Loucy (cell line): ENCODE results near the gene ZNF276.

ENCODE experiments used
- H2AFZ ChIP-seq: fragments of 200-600 bp; sonication (generic); 2 replicates; pipeline ENCODE4 v1.6.0; 2016; ENCODE audit warnings: antibody characterized with exemption, mild to moderate bottlenecking, low read length, moderate library complexity
- H3F3A ChIP-seq: fragments of 200-600 bp; 2 replicates; pipeline ENCODE4 v1.6.0; 2016; ENCODE audit warnings: antibody characterized with exemption, low read depth, mild to moderate bottlenecking
- H3K27me3 ChIP-seq: fragments of 200-600 bp; sonication (generic); 2 replicates; pipeline ENCODE4 v1.6.1; 2014; ENCODE audit warnings: low read length, mild to moderate bottlenecking; ENCODE audit not compliant: insufficient read depth, poor library complexity, severe bottlenecking
- H3K36me3 ChIP-seq: fragments of 200-600 bp; sonication (generic); 2 replicates; pipeline ENCODE4 v1.6.1; 2016; ENCODE audit warnings: low read length; ENCODE audit not compliant: insufficient read depth
- H3K4me1 ChIP-seq: fragments of 200-600 bp; sonication (generic); 2 replicates; pipeline ENCODE4 v1.5.1; 2014; ENCODE audit warnings: low read length, mild to moderate bottlenecking; ENCODE audit not compliant: insufficient read depth, poor library complexity, severe bottlenecking
- H3K4me2 ChIP-seq: fragments of 200-600 bp; sonication (generic); 2 replicates; pipeline ENCODE4 v1.6.0; 2014; ENCODE audit warnings: antibody characterized with exemption, low read length, low read depth, mild to moderate bottlenecking; ENCODE audit not compliant: poor library complexity, severe bottlenecking
- H3K4me3 ChIP-seq: fragments of 200-600 bp; sonication (generic); 2 replicates; pipeline ENCODE4 v1.5.1; 2014; ENCODE audit warnings: low read length, mild to moderate bottlenecking, mixed read lengths; ENCODE audit not compliant: poor library complexity, severe bottlenecking
- H3K79me2 ChIP-seq: fragments of 200-600 bp; sonication (generic); 2 replicates; pipeline ENCODE4 v1.6.1; 2014; ENCODE audit warnings: low read length; ENCODE audit not compliant: insufficient read depth
- H3K9ac ChIP-seq: fragments of 200-600 bp; sonication (generic); 2 replicates; pipeline ENCODE4 v1.6.0; 2014; ENCODE audit warnings: mild to moderate bottlenecking, low read depth, low read length, moderate library complexity; ENCODE audit not compliant: poor library complexity, severe bottlenecking
- H3K9me2 ChIP-seq: fragments of 200-600 bp; sonication (generic); replicated peaks from 2 replicates; pipeline ENCODE4 v1.6.1; 2016; ENCODE audit warnings: low read depth, low read length, mixed read lengths
- H3K9me3 ChIP-seq: fragments of 200-600 bp; sonication (generic); 2 replicates; pipeline ENCODE4 v1.6.1; 2014; ENCODE audit warnings: mild to moderate bottlenecking, antibody characterized with exemption, low read length, low read depth; ENCODE audit not compliant: insufficient read depth
- H4K20me1 ChIP-seq: fragments of 200-600 bp; sonication (generic); 2 replicates; pipeline ENCODE4 v1.6.0; 2014; ENCODE audit warnings: antibody characterized with exemption, low read length, mild to moderate bottlenecking; ENCODE audit not compliant: insufficient read depth, poor library complexity, severe bottlenecking
- CTCF ChIP-seq: fragments of 200-600 bp; sonication (generic); conservative IDR thresholded peaks from 2 replicates; pipeline ENCODE4 v1.5.1; 2014; ENCODE audit warnings: mild to moderate bottlenecking, antibody characterized with exemption, low read length
- EZH2phosphoT487 ChIP-seq: fragments of 200-600 bp; IDR thresholded peaks from 2 replicates; pipeline ENCODE4 v1.6.1; 2018; ENCODE audit warnings: antibody characterized with exemption, mild to moderate bottlenecking, moderate library complexity, borderline replicate concordance

Gene ZNF276

GRCh38 chr16:89784406-89784805 is 63.1 kb downstream of the ZNF276 start:
- H3K9me3 ChIP-seq: no peaks in the 10 kb centered on the region
- no peaks in the 10 kb centered on the region for H4K20me1 ChIP-seq
- no peaks in the 10 kb centered on the region for H3F3A ChIP-seq
- no peak overlapping the region for H3K4me3 ChIP-seq
- TF ChIP-seq EZH2phosphoT487 (no peak), CTCF (no peak)
- no peak overlapping the region for H3K9ac ChIP-seq
- no peaks in the 10 kb centered on the region for H3K4me1 ChIP-seq
- H3K9me2 ChIP-seq: no peaks in the 10 kb centered on the region
- H3K27me3 ChIP-seq: no peaks in the 10 kb centered on the region
- no peaks in the 10 kb centered on the region for H3K79me2 ChIP-seq
- no peak overlapping the region for H2AFZ ChIP-seq
- H3K36me3 ChIP-seq: peaks cover 17% of the 10 kb centered on the region; the same call in 1 of the 2 replicates
- H3K4me2 ChIP-seq: no peak overlapping the region

- Histone ChIP-seq H3K36me3 (peaks cover 21% of the 10 kb centered on the region; the same call in 1 of the 2 replicates), H3K79me2 (no peaks in the 10 kb centered on the region), H3F3A (no peaks in the 10 kb centered on the region), H3K4me1 (no peaks in the 10 kb centered on the region), H3K9me3 (no peaks in the 10 kb centered on the region), H2AFZ (no peak overlapping the region), H3K4me3 (no peak overlapping the region), H4K20me1 (no peaks in the 10 kb centered on the region), H3K4me2 (no peak overlapping the region), H3K27me3 (no peaks in the 10 kb centered on the region), H3K9me2 (no peaks in the 10 kb centered on the region), H3K9ac (no peak overlapping the region)
- no peak for TF ChIP-seq EZH2phosphoT487
- TF ChIP-seq CTCF: no peak
These were observed 64.3 kb downstream of the ZNF276 start for GRCh38 chr16:89785523-89786155.

GRCh38 chr16:89786474-89787364 is 65.4 kb downstream of the ZNF276 start:
- no peaks in the 10 kb centered on the region for H3K4me1 ChIP-seq
- no peaks in the 10 kb centered on the region for H3F3A ChIP-seq
- H3K9me2 ChIP-seq: no peaks in the 10 kb centered on the region
- no peaks in the 10 kb centered on the region for H3K9me3 ChIP-seq
- no peak overlapping the region for H3K4me3 ChIP-seq
- H3K36me3 ChIP-seq: peaks cover 27% of the 10 kb centered on the region; the same call in 1 of the 2 replicates
- H2AFZ ChIP-seq: no peak overlapping the region
- no peak overlapping the region for H3K4me2 ChIP-seq
- TF ChIP-seq CTCF (no peak), EZH2phosphoT487 (no peak)
- H4K20me1 ChIP-seq: no peaks in the 10 kb centered on the region
- no peaks in the 10 kb centered on the region for H3K79me2 ChIP-seq
- H3K9ac ChIP-seq: no peak overlapping the region
- no peaks in the 10 kb centered on the region for H3K27me3 ChIP-seq
